ENCODE measurements around the gene NUMB.

GRCh38 chr14:73253721-73254120 lies 204.6 kb downstream of the NUMB start:
- no peak for TF ChIP-seq CTCF (IDR thresholded peaks at IDR 0.05; ENCODE audit: extremely low read depth in 1 of 2, insufficient read depth in 1 of 2, low read depth in 1 of 2, low read length in 2 of 2)
- TF ChIP-seq POLR2A (IDR thresholded peaks at IDR 0.05; ENCODE audit: low read depth, low read length), result no peak
- no peak for TF ChIP-seq JUN (IDR thresholded peaks at IDR 0.05; ENCODE audit: borderline replicate concordance, insufficient read depth, insufficient read length, low read depth)
- TF ChIP-seq POLR2AphosphoS5 (IDR thresholded peaks at IDR 0.05; ENCODE audit: insufficient read depth, low read depth, low read length), result no peak
- TF ChIP-seq GATA2 (IDR thresholded peaks at IDR 0.05; ENCODE audit: insufficient read depth, insufficient read length, low read depth, low read length), result no peak

Measured in endothelial cell of umbilical vein (primary cell).